Parathyroid adenoma (tissue), 2 donors: ENCODE results near the gene ZBED5.

ENCODE experiments used
- H2AFZ ChIP-seq: fragments of 300-600 bp; sonication (generic); one replicate; pipeline ENCODE4 v1.7.0; 2017; ENCODE audit warnings: antibody characterized with exemption, mild to moderate bottlenecking
- H3K27ac ChIP-seq: fragments of 300-600 bp; sonication (generic); one replicate; pipeline ENCODE4 v1.7.0; 2017
- H3K27me3 ChIP-seq: fragments of 300-600 bp; sonication (generic); one replicate; pipeline ENCODE4 v1.7.0; 2017; ENCODE audit warnings: low read length; ENCODE audit not compliant: control insufficient read depth, insufficient read depth
- H3K36me3 ChIP-seq: fragments of 300-600 bp; sonication (generic); one replicate; pipeline ENCODE4 v1.7.0; 2017; ENCODE audit warnings: low read length; ENCODE audit not compliant: control insufficient read depth, insufficient read depth
- H3K4me1 ChIP-seq: fragments of 300-600 bp; sonication (generic); one replicate; pipeline ENCODE4 v1.7.0; 2017; ENCODE audit warnings: control low read depth
- H3K4me2 ChIP-seq: fragments of 300-600 bp; sonication (generic); one replicate; pipeline ENCODE4 v1.7.0; 2017; ENCODE audit warnings: low read length
- H3K4me3 ChIP-seq: fragments of 300-600 bp; sonication (generic); one replicate; pipeline ENCODE4 v1.7.0; 2017; ENCODE audit warnings: low read depth, low read length
- H3K79me2 ChIP-seq: fragments of 300-600 bp; sonication (generic); one replicate; pipeline ENCODE4 v1.7.0; 2017; ENCODE audit warnings: control low read depth
- H3K9ac ChIP-seq: fragments of 300-600 bp; sonication (generic); one replicate; pipeline ENCODE4 v1.7.0; 2017; ENCODE audit warnings: mild to moderate bottlenecking
- H3K9me3 ChIP-seq: fragments of 300-600 bp; sonication (generic); one replicate; pipeline ENCODE4 v1.7.0; 2017; ENCODE audit warnings: low read length; ENCODE audit not compliant: control insufficient read depth
- CTCF ChIP-seq: fragments of 300-600 bp; sonication (generic); IDR thresholded peaks from one replicate; pipeline ENCODE4 v1.7.0; 2017; ENCODE audit warnings: antibody characterized with exemption, mild to moderate bottlenecking
- donor health status: primary hyperparathyroidism.

Gene ZBED5

GRCh38 chr11:10857709-10858438, at the start of gene ZBED5:
TSS of gene ZBED5 (minus strand) at chr11:10858053. CDS start at chr11:10854945, 3,108 bp downstream.
- Histone ChIP-seq H3K4me2 (peak within 1 kb of the TSS; percentile 83), H3K4me3 (peak within 1 kb of the TSS; percentile 90), H3K27ac (peak within 1 kb of the TSS; percentile 99), H3K9me3 (no peaks in the 10 kb centered on the region), H3K79me2 (peaks cover 16% of the 10 kb centered on the region), H3K4me1 (peaks cover 11% of the 10 kb centered on the region), H3K27me3 (no peaks in the 10 kb centered on the region), H2AFZ (peak within 1 kb of the TSS; percentile 76), H3K9ac (peak within 1 kb of the TSS; percentile 77), H3K36me3 (no peaks in the 10 kb centered on the region)
- no peak for TF ChIP-seq CTCF

GRCh38 chr11:10906521-10906920, 48.7 kb upstream of the ZBED5 start:
- no peak overlapping the region for H3K27ac ChIP-seq
- peak; percentile 9 for TF ChIP-seq CTCF
- H3K4me1 ChIP-seq: no peaks in the 10 kb centered on the region
- no peaks in the 10 kb centered on the region for H3K27me3 ChIP-seq
- H3K4me3 ChIP-seq: no peak overlapping the region
- H3K9me3 ChIP-seq: no peaks in the 10 kb centered on the region
- no peaks in the 10 kb centered on the region for H3K79me2 ChIP-seq
- H2AFZ ChIP-seq: no peak overlapping the region
- H3K9ac ChIP-seq: no peak overlapping the region
- H3K4me2 ChIP-seq: no peak overlapping the region
- H3K36me3 ChIP-seq: no peaks in the 10 kb centered on the region

- no peak overlapping the region for H3K9ac ChIP-seq
- no peak overlapping the region for H3K4me3 ChIP-seq
- H3K4me1 ChIP-seq: peaks cover 2% of the 10 kb centered on the region
- no peak overlapping the region for H3K4me2 ChIP-seq
- no peaks in the 10 kb centered on the region for H3K9me3 ChIP-seq
- no peak overlapping the region for H3K27ac ChIP-seq
- H3K27me3 ChIP-seq: no peaks in the 10 kb centered on the region
- H3K79me2 ChIP-seq: no peaks in the 10 kb centered on the region
- no peaks in the 10 kb centered on the region for H3K36me3 ChIP-seq
- no peak for TF ChIP-seq CTCF
- H2AFZ ChIP-seq: no peak overlapping the region
Measured at GRCh38 chr11:10902301-10903063, 44.6 kb upstream of the ZBED5 start.

- Histone ChIP-seq H3K4me1 (peaks cover 2% of the 10 kb centered on the region), H3K27me3 (no peaks in the 10 kb centered on the region), H3K4me2 (no peak overlapping the region), H3K9ac (no peak overlapping the region), H3K36me3 (no peaks in the 10 kb centered on the region), H2AFZ (no peak overlapping the region), H3K9me3 (no peaks in the 10 kb centered on the region), H3K79me2 (no peaks in the 10 kb centered on the region), H3K27ac (no peak overlapping the region), H3K4me3 (no peak overlapping the region)
- no peak for TF ChIP-seq CTCF
Measured at GRCh38 chr11:10900681-10901415, 43.0 kb upstream of the ZBED5 start.
